Kidney (tissue), 14 donors: ENCODE results near the gene OR4K2. TPM values are rescaled to one million over a fixed set of nuclear protein-coding genes. Genes with fewer than 3 reads are reported as not detected.
A peak's percentile ranks its signal among the peaks of the same experiment; 100 is the strongest.
"Not testable (repeated sequence)": the region's sequence is repeated elsewhere in the genome, so short reads cannot be mapped to it uniquely, and the experiment has no call there.

ENCODE experiments used
- DNase-seq, 5 donors: peaks; one replicate each; pipeline ENCODE4 v3.0.0-alpha.2; 2013 to 2020
- FAIRE-seq: peaks from 2 replicates; lab custom pipeline; 2012; peaks lifted over from hg19 to GRCh38; lab: Jason Lieb, UNC
- H3K27ac ChIP-seq, 2 donors: one replicate each; pipeline ENCODE4 v1.7.0; 2013; ENCODE audit warnings: low read depth in 2 of 2, low read length in 2 of 2, inconsistent platforms in 1 of 2
- H3K27me3 ChIP-seq: one replicate; pipeline ENCODE4 v1.7.1; 2013; ENCODE audit warnings: low read length, inconsistent platforms; ENCODE audit not compliant: control insufficient read depth, insufficient read depth
- H3K36me3 ChIP-seq, 3 donors: one replicate each; pipeline versions ENCODE4 v1.7.0 to v1.7.1; 2013; ENCODE audit warnings: low read length in 3 of 3, control low read depth in 1 of 3, inconsistent platforms in 1 of 3; ENCODE audit not compliant: insufficient read depth in 3 of 3, control insufficient read depth in 2 of 3
- H3K4me1 ChIP-seq, 3 donors: one replicate each; pipeline versions ENCODE4 v1.7.0 to v1.7.1; 2013; ENCODE audit warnings: low read length in 3 of 3, inconsistent platforms in 1 of 3, low read depth in 1 of 3; ENCODE audit not compliant: control insufficient read depth in 2 of 3, insufficient read depth in 2 of 3
- H3K4me3 ChIP-seq, 3 donors: one replicate each; pipeline versions ENCODE4 v1.7.0 to v1.8.1; 2013; ENCODE audit warnings: low read length in 3 of 3, control low read depth in 1 of 3, inconsistent platforms in 1 of 3
- H3K9ac ChIP-seq, 3 donors: one replicate each; pipeline versions ENCODE4 v1.7.0 to v1.7.1; 2013; ENCODE audit warnings: low read length in 3 of 3, control low read depth in 1 of 3, inconsistent platforms in 1 of 3
- H3K9me3 ChIP-seq, 3 donors: one replicate each; pipeline versions ENCODE4 v1.7.0 to v1.7.1; 2013; ENCODE audit warnings: low read length in 3 of 3, control low read depth in 1 of 3, inconsistent platforms in 1 of 3; ENCODE audit not compliant: control insufficient read depth in 2 of 3, insufficient read depth in 1 of 3
- CTCF ChIP-seq: IDR thresholded peaks from 3 replicates; pipeline ENCODE4 v1.5.1; 2012; ENCODE audit warnings: mild to moderate bottlenecking, moderate library complexity, borderline replicate concordance; ENCODE audit not compliant: insufficient read depth; ENCODE audit errors: extremely low read depth
- intact Hi-C: fragments of 100-400 bp; cut with DNase I; formaldehyde crosslinking; loops from one replicate; pipeline ENCODE4 v1.11.1; 2022
- polyA plus RNA-seq: library from polyadenylated mRNA; stranded (reverse); fragments of 350-450 nt; fragmentation: Illumina TruSeq; extraction: RNeasy Lipid Tissue Mini Kit (QIAGEN cat#74804); gene quantifications from one replicate; pipeline ENCODE4 v1.2.3, GENCODE V29; 2014; ENCODE audit warnings: low read depth, low replicate concordance; ENCODE audit not compliant: insufficient read depth
- total RNA-seq: library from RNA; stranded (reverse); fragmentation: NEBNext Ultra II Directional; extraction: Animal tissue kit (Norgen Biotek cat#: 25700); gene quantifications from one replicate; pipeline ENCODE4 v1.2.1, GENCODE V29; 2021
- donor health status: control.
- donor health status: control.
- donor health status: control.
- donor health status: control.
- donor health status: control.
- donor health status: DM: yes; HTN: yes; CAD: no.
- donor health status: Normal renal cell carcinoma (clear cell type).

Gene OR4K2
- total and polyA plus RNA-seq, 2 donors from 2014 or later = not detected

- TF ChIP-seq CTCF = no peak
- H3K9me3 ChIP-seq = peaks cover 0 to 13% (median 0%) of the 10 kb centered on the region in 3 donors
- no peaks in the 10 kb centered on the region for H3K27me3 ChIP-seq
- H3K4me3 ChIP-seq = no peak overlapping the region
- DNase-seq = no peak
- H3K9ac ChIP-seq = no peak overlapping the region
- peak; percentile 39 for FAIRE-seq
- no peak overlapping the region for H3K27ac ChIP-seq
- intact Hi-C loops = no loop called here
- no peaks in the 10 kb centered on the region for H3K36me3 ChIP-seq
- no peaks in the 10 kb centered on the region for H3K4me1 ChIP-seq
Observed at GRCh38 chr14:19838433-19838832, 36.5 kb upstream of the OR4K2 start.

- Histone ChIP-seq H3K4me1 (no peaks in the 10 kb centered on the region), H3K27ac (no peak overlapping the region), H3K9ac (no peak overlapping the region), H3K9me3 (no peaks in the 10 kb centered on the region), H3K36me3 (no peaks in the 10 kb centered on the region), H3K27me3 (no peaks in the 10 kb centered on the region), H3K4me3 (no peak overlapping the region)
- FAIRE-seq = peak; percentile 33
- intact Hi-C loops = no loop called here
- TF ChIP-seq CTCF = no peak
- no peak for DNase-seq
Observed at GRCh38 chr14:19851365-19851764, 23.6 kb upstream of the OR4K2 start.

- H3K9me3 ChIP-seq, H3K36me3 ChIP-seq, H3K27ac ChIP-seq, H3K4me3 ChIP-seq, H3K9ac ChIP-seq, intact Hi-C loops, FAIRE-seq, H3K4me1 ChIP-seq, H3K27me3 ChIP-seq, DNase-seq: not testable (repeated sequence)
Observed at GRCh38 chr14:19866061-19866669, 8.8 kb upstream of the OR4K2 start.

- Histone ChIP-seq H3K4me3 (no peak overlapping the region), H3K36me3 (no peaks in the 10 kb centered on the region), H3K9me3 (peaks cover 0 to 5% (median 0%) of the 10 kb centered on the region in 3 donors), H3K27me3 (no peaks in the 10 kb centered on the region), H3K27ac (no peak overlapping the region), H3K9ac (no peak overlapping the region), H3K4me1 (no peaks in the 10 kb centered on the region)
- no peak for FAIRE-seq
- no peak for TF ChIP-seq CTCF
- DNase-seq = no peak
- intact Hi-C loops = no loop called here
Observed at GRCh38 chr14:19873178-19873577, 1.8 kb upstream of the OR4K2 start.
